NCI-H2029 treated with DMSO at 0.1 percent for 48 hours (cell line): ENCODE data around the gene ADRM1.

ENCODE experiments used
- DNase-seq: peaks from one replicate; lab custom pipeline; 2025; lab: John Stamatoyannopoulos, UW

The ADRM1 gene

GRCh38 chr20:62280303-62280702 is 22.5 kb upstream of the ADRM1 start:
- DNase-seq: no peak

DNA sequence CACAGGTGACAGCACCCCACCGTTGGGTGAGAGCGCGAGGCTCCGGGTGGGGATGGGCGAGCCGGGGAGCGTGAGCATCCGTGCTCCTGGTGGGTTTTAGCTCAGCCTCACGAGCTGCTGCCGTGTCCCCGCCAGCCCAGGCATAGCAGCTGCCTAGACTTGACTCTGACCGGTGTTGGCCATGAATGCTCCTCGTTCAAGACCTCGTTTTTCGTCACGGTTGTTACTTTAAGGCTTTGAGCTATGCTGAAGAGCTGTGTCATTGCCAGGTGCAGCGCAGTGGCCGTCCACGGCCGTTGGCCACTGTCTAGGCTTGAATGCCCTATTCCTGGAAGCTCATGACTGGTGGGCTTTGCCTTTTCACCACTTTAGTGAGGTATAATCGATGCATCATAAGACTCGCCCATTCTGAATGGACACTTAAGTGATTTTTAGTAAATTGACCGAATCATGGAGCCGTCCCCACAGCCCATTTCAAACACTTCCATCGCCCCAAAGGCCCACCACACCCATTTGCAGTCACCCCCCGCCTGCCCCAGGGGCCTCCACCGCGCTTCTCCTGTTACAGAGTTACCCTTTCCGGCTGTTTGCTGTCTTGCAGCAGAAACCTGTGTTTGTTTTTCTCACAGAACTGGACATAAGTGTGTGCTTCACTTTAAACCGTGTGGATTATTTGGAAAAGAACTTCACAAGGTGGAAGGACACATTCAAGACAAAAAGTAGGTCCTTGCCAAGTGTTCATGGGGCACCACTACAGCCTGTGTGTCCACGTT is 21.4 kb upstream of the ADRM1 start:
- DNase-seq: no peak

DNA sequence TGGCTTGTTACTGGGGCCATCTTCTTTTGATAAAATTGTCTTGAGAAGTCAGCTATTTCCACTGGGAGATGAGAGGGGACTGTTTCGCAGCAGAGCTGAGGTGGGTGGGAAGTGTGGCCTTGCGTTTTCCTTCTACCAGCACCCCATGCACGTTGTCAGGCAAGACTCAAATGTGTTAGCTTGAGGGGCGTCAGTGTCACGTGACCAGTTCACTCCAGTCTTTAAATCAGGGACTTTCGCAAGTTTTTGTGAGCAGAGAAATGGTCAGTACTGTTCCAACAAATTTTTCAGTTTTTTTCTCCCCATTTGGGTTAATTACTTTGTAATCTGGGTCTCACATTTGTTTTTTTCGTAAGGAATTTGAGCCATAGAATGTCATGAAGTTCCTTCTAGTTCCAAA is 20.7 kb upstream of the ADRM1 start:
- DNase-seq: no peak

DNA sequence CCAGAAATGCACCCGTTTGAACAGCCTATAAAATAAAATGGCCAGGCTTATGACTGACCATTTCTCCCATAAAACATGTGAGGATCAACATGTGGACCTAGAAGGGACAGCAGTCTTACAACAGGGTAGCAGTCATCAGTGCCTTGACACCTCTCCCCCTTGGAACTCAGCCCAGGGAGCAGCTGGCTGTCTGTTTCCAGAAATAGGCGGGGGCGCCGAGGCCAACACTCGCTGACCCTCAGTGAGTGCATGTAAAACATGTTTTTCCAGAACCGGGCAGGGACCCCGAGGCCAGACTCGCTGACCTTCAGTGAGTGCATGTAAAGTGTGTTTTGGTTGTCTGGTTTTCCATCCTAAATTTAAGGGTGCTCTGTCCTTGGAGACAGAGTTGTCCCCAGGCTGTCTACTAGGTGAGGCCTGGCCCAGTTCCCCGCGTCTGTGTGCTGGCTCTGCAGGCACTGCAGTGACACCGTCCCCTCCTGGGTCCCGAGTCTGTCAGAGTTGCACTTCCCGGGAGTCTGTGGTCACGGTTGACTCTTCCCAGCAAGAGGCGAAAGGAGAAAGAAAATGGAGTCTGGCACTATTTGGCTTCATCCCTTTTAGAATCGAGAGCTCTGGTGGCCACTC is 19.8 kb upstream of the ADRM1 start:
- DNase-seq: no peak

- no peak for DNase-seq
Measured at GRCh38 chr20:62284448-62284847, 18.3 kb upstream of the ADRM1 start.

GRCh38 chr20:62285151-62285550 is 17.6 kb upstream of the ADRM1 start:
- DNase-seq: no peak

DNA sequence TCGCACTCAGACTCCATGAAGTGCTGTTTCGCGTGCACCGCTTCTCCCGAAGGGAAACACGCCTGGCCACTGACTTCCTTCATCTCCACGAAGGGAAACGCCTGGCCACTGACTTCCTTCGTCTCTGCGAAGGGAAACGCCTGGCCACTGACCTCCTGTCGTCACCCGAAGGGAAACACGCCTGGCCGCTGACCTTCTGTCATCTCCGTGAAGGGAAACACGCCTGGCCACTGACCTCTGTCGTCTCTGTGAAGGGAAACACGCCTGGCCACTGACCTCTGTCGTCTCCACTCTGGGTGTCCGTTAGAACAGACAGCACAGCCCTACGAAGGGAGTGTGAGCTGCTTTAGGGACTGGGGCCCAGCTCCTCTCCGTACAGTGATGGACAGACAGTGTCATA is 17.1 kb upstream of the ADRM1 start:
- no peak for DNase-seq

DNA sequence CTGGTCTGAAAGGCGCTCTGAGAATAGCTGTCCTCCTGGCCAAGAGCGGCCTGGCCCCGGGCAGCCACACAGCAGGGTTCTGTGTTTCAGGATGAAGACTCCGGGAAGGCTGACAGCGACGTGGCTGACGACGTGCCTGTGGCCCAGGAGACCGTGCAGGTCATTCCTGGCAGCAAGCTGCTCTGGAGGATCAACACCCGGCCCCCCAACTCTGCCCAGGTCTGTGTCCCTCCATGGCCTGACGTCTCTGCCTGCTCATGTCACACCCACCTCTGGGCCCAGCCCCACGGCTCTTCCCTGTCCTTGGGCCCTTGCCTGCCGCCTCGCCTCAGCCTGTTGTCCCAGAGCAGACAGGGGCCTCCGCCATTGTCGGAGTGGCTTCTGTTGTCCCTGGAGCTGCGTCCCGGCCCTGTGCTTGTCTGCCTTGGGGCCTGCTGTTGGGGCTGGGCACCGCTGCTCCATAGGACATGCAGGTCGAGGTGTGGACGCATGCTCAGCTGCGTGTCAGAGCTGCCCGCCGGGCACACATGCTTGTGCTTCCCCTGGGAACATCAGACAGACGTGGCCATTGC is 16.2 kb upstream of the ADRM1 start:
- DNase-seq: no peak

DNA sequence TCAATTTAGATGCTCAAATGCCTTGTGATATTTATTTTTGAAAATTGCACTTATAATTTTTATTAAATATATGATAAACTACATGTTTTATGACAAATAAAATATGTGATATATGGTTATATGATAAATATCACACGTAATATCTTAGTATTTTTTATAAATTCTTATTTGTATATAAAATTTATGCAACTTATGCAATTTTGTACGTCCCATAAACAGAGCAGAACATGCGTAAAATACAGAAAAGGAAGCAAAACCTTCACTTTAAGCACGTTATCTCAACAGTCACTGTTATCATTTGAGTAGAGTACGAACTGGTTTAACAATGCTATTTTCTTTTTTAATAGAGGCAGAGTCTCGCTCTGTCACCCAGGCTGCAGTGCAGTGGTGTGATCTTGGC is 15.7 kb upstream of the ADRM1 start:
- DNase-seq: no peak

GRCh38 chr20:62287759-62288534 is 14.8 kb upstream of the ADRM1 start:
- DNase-seq: no peak

DNA sequence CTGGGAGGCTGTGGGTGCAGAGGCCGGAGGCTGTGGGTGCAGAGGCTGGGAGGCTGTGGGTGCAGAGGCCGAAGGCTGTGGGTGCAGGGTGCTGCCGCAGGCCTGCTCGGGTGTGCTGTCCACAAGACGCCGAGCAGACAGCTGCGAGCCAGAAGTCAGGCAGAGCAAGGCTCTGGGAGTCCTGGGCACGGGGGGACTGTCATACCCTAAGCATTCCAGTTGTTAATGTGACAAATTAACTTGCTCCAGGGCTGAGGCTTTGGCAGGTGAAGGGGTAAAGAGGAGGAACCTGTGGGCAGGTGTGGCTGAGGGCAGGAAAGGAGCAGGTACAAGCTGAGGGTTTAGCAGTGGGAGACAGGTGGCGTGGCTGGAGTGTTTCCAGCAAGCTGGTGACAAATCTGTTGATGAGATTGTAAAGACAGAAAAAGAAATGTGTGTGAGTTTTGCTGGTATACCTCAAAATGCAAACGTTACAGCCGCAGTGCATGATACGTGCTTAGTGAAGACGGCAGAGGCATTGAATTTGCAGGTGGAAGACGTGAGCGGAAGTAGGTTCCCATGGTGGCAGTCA is 14.2 kb upstream of the ADRM1 start:
- no peak for DNase-seq

- no peak for DNase-seq
Measured at GRCh38 chr20:62289131-62289530, 13.7 kb upstream of the ADRM1 start.

DNA sequence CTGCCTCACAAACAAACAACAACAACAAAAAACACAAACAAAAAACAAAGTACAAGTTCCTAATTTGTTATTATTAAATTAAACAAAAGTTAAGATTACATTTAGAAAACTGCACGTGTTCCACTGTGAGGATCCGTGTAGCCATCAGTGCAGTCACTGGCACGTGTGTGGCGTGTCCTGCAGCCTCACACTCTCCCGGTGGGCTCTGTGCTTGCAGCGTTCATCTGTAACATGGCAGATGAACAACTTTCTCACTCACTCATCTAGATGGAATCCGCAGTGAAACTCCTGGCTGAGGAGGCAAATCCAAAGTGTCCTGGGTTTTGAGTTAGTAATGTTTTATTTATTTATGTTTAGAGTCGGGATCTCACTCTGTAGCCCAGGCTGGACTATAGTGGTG is 12.9 kb upstream of the ADRM1 start:
- no peak for DNase-seq

DNA sequence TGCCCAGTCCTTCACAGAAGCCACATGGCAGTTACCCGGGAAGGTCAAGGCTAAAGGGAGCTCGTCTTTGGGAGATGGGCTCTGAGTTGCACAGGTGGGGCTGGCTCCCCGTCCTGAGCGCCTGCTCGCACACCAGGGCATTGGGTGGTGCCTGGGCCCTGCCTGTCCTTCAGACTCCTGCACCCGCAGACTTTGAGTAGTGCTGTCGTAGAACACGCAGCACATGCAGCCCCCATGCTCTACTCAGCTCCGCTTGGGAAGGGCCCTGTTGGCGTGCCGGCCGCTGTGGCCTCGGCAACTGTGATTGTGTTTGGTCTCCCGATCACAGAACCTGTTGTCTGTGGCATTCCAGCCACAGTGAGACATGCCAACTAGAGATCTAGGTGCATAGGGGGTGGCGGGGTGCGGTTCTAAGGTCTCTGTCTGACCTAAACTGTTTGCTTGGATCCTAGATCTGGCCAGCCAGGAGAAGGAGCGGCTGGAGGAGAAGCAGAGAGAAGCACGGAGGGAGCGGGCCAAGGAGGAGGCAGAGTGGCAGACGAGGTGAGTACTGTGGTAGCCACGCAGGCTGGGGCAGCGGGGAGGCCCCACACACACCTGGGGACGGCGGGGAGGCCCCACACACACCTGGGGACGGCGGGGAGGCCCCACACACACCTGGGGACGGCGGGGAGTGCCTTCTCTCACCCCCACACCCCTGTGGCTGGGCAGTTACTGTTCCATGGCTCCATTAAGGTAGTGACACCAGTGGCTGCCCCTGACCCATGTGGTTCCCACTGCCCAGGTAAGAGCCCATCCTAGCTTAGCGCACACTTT is 11.3 kb upstream of the ADRM1 start:
- no peak for DNase-seq

GRCh38 chr20:62292108-62292507 is 10.7 kb upstream of the ADRM1 start:
- no peak for DNase-seq

DNA sequence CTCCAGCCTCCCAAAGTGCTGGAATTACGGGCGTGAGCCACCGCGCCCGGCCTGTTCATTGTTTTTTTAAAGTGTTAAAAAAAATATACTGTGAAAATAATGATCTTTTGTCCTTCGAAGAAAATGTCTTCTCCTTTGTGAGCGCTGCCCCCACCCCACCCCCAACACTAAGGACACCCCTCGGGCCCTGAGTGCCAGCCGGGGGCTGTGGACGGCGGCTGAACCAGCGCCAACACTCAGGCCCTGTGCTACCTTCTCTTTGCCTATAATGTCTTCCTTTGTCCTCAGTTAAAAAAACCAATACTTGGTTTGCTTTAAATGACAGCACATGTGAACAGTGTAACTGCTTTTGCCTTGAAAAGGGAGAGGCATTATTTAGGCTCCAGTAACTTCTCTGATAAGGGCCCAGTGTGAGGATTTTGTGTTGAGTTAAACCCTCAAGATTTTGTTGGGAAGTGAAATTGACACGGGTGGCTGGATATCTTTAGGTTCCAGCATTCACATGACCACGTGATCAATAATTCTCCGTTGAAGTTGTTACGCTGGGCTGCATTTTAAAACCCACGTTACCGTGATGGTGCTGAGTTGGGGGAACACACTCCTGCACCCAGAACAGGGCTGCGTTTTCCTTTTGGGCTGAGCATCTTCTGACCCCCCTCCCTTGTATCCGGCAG is 9.5 kb upstream of the ADRM1 start:
- DNase-seq: no peak

- no peak for DNase-seq
Measured at GRCh38 chr20:62293946-62294345, 8.9 kb upstream of the ADRM1 start.

GRCh38 chr20:62294516-62294915 is 8.3 kb upstream of the ADRM1 start:
- DNase-seq: no peak

DNA sequence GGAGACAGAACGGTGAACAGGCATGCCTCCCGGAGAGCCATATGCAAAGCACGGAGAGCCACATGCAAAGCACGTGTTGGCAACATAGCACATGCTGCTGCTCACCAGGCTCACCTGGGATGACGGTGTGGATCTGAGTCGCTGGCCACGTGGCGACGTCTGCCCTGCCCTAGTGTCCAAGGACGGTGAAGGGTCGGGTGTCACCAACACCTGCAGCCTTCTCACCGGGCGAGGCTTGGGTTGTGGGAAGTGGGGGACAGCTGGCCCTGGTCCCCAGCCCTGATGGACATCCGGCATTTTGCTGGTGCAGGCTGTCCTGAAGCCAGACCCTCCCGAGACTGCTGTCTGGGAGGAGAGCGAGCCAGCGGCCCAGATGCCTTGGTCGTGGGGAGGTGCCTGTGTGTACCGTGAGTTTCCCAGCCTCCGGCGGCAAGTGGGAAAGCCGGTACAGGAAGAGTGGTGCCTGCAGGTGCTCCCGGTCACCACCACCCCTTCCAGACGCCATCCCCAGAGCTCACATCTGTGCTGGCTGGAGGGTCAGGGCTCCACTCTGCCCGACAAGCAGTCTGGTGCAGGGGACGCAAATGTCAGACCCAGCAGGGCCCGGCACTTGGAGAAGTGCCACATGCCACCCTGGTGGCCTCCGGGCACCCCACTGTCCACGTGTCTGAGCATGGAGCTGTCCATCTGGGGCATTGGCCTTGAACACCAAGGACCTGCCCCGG is 5.9 kb upstream of the ADRM1 start:
- no peak for DNase-seq
